H1 (cell line): ENCODE results near the gene AMER2. TPM values are rescaled to one million over a fixed set of nuclear protein-coding genes. Genes with fewer than 3 reads are reported as not detected.

Experiments used
- BRCA1 ChIP-seq: IDR thresholded peaks from 2 replicates; pipeline ENCODE4 v1.6.1; 2012; ENCODE audit warnings: low read depth, low read length, improper control_type of control experiment
- CEBPB ChIP-seq: IDR thresholded peaks from 2 replicates; pipeline ENCODE4 v1.6.1; 2012; ENCODE audit warnings: low read depth, low read length
- CHD7 ChIP-seq: fragments of 300-600 bp; sonication (generic); IDR thresholded peaks from 2 replicates; pipeline ENCODE4 v1.7.1; 2012; ENCODE audit warnings: low read length, moderate library complexity, mild to moderate bottlenecking, inconsistent platforms; ENCODE audit not compliant: insufficient replicate concordance
- CTBP2 ChIP-seq: IDR thresholded peaks from 2 replicates; pipeline ENCODE4 v1.7.0; 2011; ENCODE audit warnings: borderline replicate concordance, mild to moderate bottlenecking, moderate library complexity, mixed read lengths, low read length; ENCODE audit not compliant: insufficient read depth, insufficient read length
- FOSL1 ChIP-seq: IDR thresholded peaks from 2 replicates; pipeline ENCODE4 v1.6.1; 2011; ENCODE audit warnings: mild to moderate bottlenecking, low read depth, low read length, moderate library complexity; ENCODE audit not compliant: insufficient read depth
- RAD21 ChIP-seq, 2 experiments: IDR thresholded peaks in 1 of 2; conservative IDR thresholded peaks in 1 of 2; 2 replicates each; pipeline ENCODE4 v1.6.1; 2011; ENCODE audit warnings: low read depth in 2 of 2, low read length in 2 of 2, improper control_type of control experiment in 1 of 2, inconsistent platforms in 1 of 2, mild to moderate bottlenecking in 1 of 2, moderate library complexity in 1 of 2
- SP4 ChIP-seq: IDR thresholded peaks from 2 replicates; pipeline ENCODE4 v1.6.1; 2012; ENCODE audit warnings: low read length, inconsistent platforms
- YY1 ChIP-seq: IDR thresholded peaks from 2 replicates; pipeline ENCODE4 v1.6.1; 2011; ENCODE audit warnings: low read depth, mild to moderate bottlenecking, low read length
- polyA plus RNA-seq, 7 experiments: library from polyadenylated mRNA; depleted of rRNA in 3 of 7; stranded (reverse) in 5 of 7; unstranded in 2 of 7; fragments of >200 nt in 5 of 7; fragments of 200-250 nt in 2 of 7; gene quantifications; 1 replicate in 5 of 7; 2 replicates in 1 of 7; 4 replicates in 1 of 7; pipeline versions ENCODE4 v1.2.1 to v1.2.3, GENCODE V29; 2011 to 2013; ENCODE audit warnings: missing spikeins in 2 of 7, mixed read lengths in 2 of 7
- total RNA-seq: library from RNA; stranded (reverse); fragmentation: NEBNext Ultra II Directional; extraction: Animal tissue kit (Norgen Biotek cat#: 25700); gene quantifications from 2 replicates; pipeline ENCODE4 v1.2.1, GENCODE V29; 2021
- TF ChIP-seq, protein P1 (sequence below): IDR thresholded peaks from 2 replicates; pipeline ENCODE4 v1.6.1; 2012; ENCODE audit warnings: inconsistent platforms

The AMER2 gene
- total and polyA plus RNA-seq, 2 of the 8 experiments (the other 6 are each of a cell fraction or from before 2014, with no cell fraction given) = 0.14 to 0.50 TPM

DNA sequence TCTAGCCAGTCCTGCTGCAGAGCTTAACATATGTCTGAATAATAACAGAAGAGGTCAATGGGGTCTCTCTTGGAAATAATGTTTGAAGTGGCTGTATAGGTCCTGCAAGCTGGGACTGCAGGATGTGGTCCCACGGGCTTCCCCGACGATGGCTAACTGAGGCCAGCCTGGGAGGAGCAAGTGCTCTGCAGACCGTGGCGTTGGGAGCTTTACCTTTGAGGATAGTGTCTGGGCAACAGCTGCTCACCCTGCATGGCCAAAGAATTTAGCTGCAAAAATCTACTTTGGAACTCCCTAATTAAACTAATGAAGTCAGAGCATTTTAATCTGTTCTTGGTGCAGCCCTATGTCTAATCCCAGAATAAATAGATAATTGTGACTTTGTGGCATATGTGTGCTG is 18.2 kb upstream of the AMER2 start (continued):
- TF ChIP-seq BRCA1 = no peak
- no peak for TF ChIP-seq FOSL1
- TF ChIP-seq CTBP2 = no peak
- TF ChIP-seq CHD7 = no peak
- TF ChIP-seq, protein P1, sequence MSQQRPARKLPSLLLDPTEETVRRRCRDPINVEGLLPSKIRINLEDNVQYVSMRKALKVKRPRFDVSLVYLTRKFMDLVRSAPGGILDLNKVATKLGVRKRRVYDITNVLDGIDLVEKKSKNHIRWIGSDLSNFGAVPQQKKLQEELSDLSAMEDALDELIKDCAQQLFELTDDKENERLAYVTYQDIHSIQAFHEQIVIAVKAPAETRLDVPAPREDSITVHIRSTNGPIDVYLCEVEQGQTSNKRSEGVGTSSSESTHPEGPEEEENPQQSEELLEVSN = no peak
- no peak for TF ChIP-seq YY1
- TF ChIP-seq RAD21 (IDR thresholded peaks at IDR 0.05 in 1 of 2, conservative IDR thresholded peaks at IDR 0.05 in 1 of 2; ENCODE audit: low read depth in 2 of 2, low read length in 2 of 2) = no peak
- TF ChIP-seq SP4 = no peak
- no peak for TF ChIP-seq CEBPB
- TF ChIP-seq, all 59 proteins: peak for 0
